ENCODE data around the gene RAB1A.

Gene RAB1A

GRCh38 chr2:65055422-65056214, 74.3 kb downstream of the RAB1A start:
- no peak for TF ChIP-seq CTCF (IDR thresholded peaks at IDR 0.05; ENCODE audit: low read depth, low read length, poor library complexity, severe bottlenecking)
- no peak for TF ChIP-seq EZH2phosphoT487 (IDR thresholded peaks at IDR 0.05; ENCODE audit: borderline replicate concordance, low read length)
- H4K20me1 ChIP-seq (ENCODE audit: control insufficient read depth, insufficient read depth, low read depth, low read length) = no peaks in the 10 kb centered on the region
- peak overlapping the region; percentile 75 for H3K4me2 ChIP-seq (ENCODE audit: low read length)
- H3K9me2 ChIP-seq (replicated peaks; ENCODE audit: control insufficient read depth, low read length) = no peaks in the 10 kb centered on the region
- peaks cover 27% of the 10 kb centered on the region for H3K79me2 ChIP-seq (ENCODE audit: control insufficient read depth, low read length)
- no peaks in the 10 kb centered on the region for H3F3A ChIP-seq (ENCODE audit: control insufficient read depth, insufficient read depth)
- peak overlapping the region; percentile 91 for H3K4me3 ChIP-seq (ENCODE audit: low read length)
- H3K27ac ChIP-seq (ENCODE audit: low read depth, low read length) = no peak overlapping the region
- H3K27me3 ChIP-seq (ENCODE audit: control insufficient read depth, low read length) = no peaks in the 10 kb centered on the region
- peaks cover 3% of the 10 kb centered on the region for H3K36me3 ChIP-seq (ENCODE audit: control insufficient read depth, low read length)
- H3K4me1 ChIP-seq (ENCODE audit: control insufficient read depth, low read length) = peaks cover 53% of the 10 kb centered on the region
- 0 out of 2 replicates have a peak, but pooled peaks cover 4% of the 10 kb centered on the region for H3K9me3 ChIP-seq (ENCODE audit: control insufficient read depth, insufficient read depth, low read length)

- no peak overlapping the region for H3K27ac ChIP-seq (ENCODE audit: low read depth, low read length)
- 0 out of 2 replicates have a peak, but pooled peaks cover 4% of the 10 kb centered on the region for H3K9me3 ChIP-seq (ENCODE audit: control insufficient read depth, insufficient read depth, low read length)
- no peaks in the 10 kb centered on the region for H3K9me2 ChIP-seq (replicated peaks; ENCODE audit: control insufficient read depth, low read length)
- peaks cover 26% of the 10 kb centered on the region for H3K79me2 ChIP-seq (ENCODE audit: control insufficient read depth, low read length)
- TF ChIP-seq CTCF (IDR thresholded peaks at IDR 0.05; ENCODE audit: low read depth, low read length, poor library complexity, severe bottlenecking) = no peak
- TF ChIP-seq EZH2phosphoT487 (IDR thresholded peaks at IDR 0.05; ENCODE audit: borderline replicate concordance, low read length) = no peak
- H3K27me3 ChIP-seq (ENCODE audit: control insufficient read depth, low read length) = no peaks in the 10 kb centered on the region
- H3K36me3 ChIP-seq (ENCODE audit: control insufficient read depth, low read length) = peaks cover 3% of the 10 kb centered on the region
- no peaks in the 10 kb centered on the region for H4K20me1 ChIP-seq (ENCODE audit: control insufficient read depth, insufficient read depth, low read depth, low read length)
- peaks cover 53% of the 10 kb centered on the region for H3K4me1 ChIP-seq (ENCODE audit: control insufficient read depth, low read length)
- H3K4me3 ChIP-seq (ENCODE audit: low read length) = peak overlapping the region; percentile 91
- H3F3A ChIP-seq (ENCODE audit: control insufficient read depth, insufficient read depth) = no peaks in the 10 kb centered on the region
- H3K4me2 ChIP-seq (ENCODE audit: low read length) = peak overlapping the region; percentile 75
Measured at GRCh38 chr2:65054749-65055421, 75.0 kb downstream of the RAB1A start.

GRCh38 chr2:65053199-65053598, 76.7 kb downstream of the RAB1A start:
- peak overlapping the region; percentile 17; the same call in 1 of the 2 replicates for H3K4me2 ChIP-seq (ENCODE audit: low read length)
- no peak overlapping the region for H3K27ac ChIP-seq (ENCODE audit: low read depth, low read length)
- TF ChIP-seq CTCF (IDR thresholded peaks at IDR 0.05; ENCODE audit: low read depth, low read length, poor library complexity, severe bottlenecking) = no peak
- TF ChIP-seq EZH2phosphoT487 (IDR thresholded peaks at IDR 0.05; ENCODE audit: borderline replicate concordance, low read length) = no peak

More at GRCh38 chr2:65053199-65053598, 76.7 kb downstream of the RAB1A start:
- no peaks in the 10 kb centered on the region for H3K9me2 ChIP-seq (replicated peaks; ENCODE audit: control insufficient read depth, low read length)
- H3K9me3 ChIP-seq (ENCODE audit: control insufficient read depth, insufficient read depth, low read length) = 0 out of 2 replicates have a peak, but pooled peaks cover 4% of the 10 kb centered on the region
- peaks cover 17% of the 10 kb centered on the region for H3K79me2 ChIP-seq (ENCODE audit: control insufficient read depth, low read length)
- no peaks in the 10 kb centered on the region for H3K27me3 ChIP-seq (ENCODE audit: control insufficient read depth, low read length)
- H4K20me1 ChIP-seq (ENCODE audit: control insufficient read depth, insufficient read depth, low read depth, low read length) = no peaks in the 10 kb centered on the region
- peaks cover 50% of the 10 kb centered on the region for H3K4me1 ChIP-seq (ENCODE audit: control insufficient read depth, low read length)
- no peak overlapping the region for H3K4me3 ChIP-seq (ENCODE audit: low read length)
- peaks cover 3% of the 10 kb centered on the region for H3K36me3 ChIP-seq (ENCODE audit: control insufficient read depth, low read length)
- H3F3A ChIP-seq (ENCODE audit: control insufficient read depth, insufficient read depth) = no peaks in the 10 kb centered on the region

Measured in DOHH2 (cell line).